Vagina (tissue), 2 donors: Measurements from ENCODE around the gene PAX2.

Source experiments
- CTCF ChIP-seq, 3 experiments: fragments of 450-650 bp in 2 of 3; fragments of 200-600 bp in 1 of 3; sonication (generic) in 1 of 3; IDR thresholded peaks; one replicate each; pipeline ENCODE4 v1.5.1; 2017 to 2019; ENCODE audit warnings: antibody characterized with exemption in 3 of 3, mild to moderate bottlenecking in 2 of 3, moderate library complexity in 2 of 3
- POLR2AphosphoS5 ChIP-seq, 2 donors: sonication (generic); formaldehyde crosslinking; IDR thresholded peaks; one replicate each; pipeline ENCODE4 v1.9.0; 2017; ENCODE audit warnings: antibody characterized with exemption in 2 of 2, mild to moderate bottlenecking in 2 of 2, low read depth in 1 of 2; ENCODE audit not compliant: insufficient read depth in 1 of 2

GRCh38 chr10:100740476-100741377 lies 4.7 kb upstream of the PAX2 start:
- TF ChIP-seq CTCF (IDR thresholded peaks at IDR 0.05) = no peak
- no peak for TF ChIP-seq POLR2AphosphoS5 (IDR thresholded peaks at IDR 0.05; ENCODE audit: insufficient read depth in 1 of 2, low read depth in 1 of 2)
